ENCODE data around the gene PDGFC. TPM values are rescaled to one million over a fixed set of nuclear protein-coding genes. Genes with fewer than 3 reads are reported as not detected.
A peak's percentile ranks its signal among the peaks of the same experiment; 100 is the strongest.
"Not testable (repeated sequence)": the region's sequence is repeated elsewhere in the genome, so short reads cannot be mapped to it uniquely, and the experiment has no call there.

The PDGFC gene
- total RNA-seq, 1 donor from 2014 or later: 38.0 TPM

GRCh38 chr4:156950948-156951347 is 20.7 kb downstream of the PDGFC start:
- DNase-seq (ENCODE audit: low spot score): no peak

- no peak for DNase-seq (ENCODE audit: low spot score)
These were observed 21.5 kb downstream of the PDGFC start for GRCh38 chr4:156950090-156950489.

- no peak for DNase-seq (ENCODE audit: low spot score)
These were observed 22.2 kb downstream of the PDGFC start for GRCh38 chr4:156949373-156949814.

- no peak for DNase-seq (ENCODE audit: low spot score)
These were observed 22.9 kb downstream of the PDGFC start for GRCh38 chr4:156948738-156949137.

- DNase-seq (ENCODE audit: low spot score): no peak
These were observed 23.5 kb downstream of the PDGFC start for GRCh38 chr4:156948133-156948532.

- DNase-seq (ENCODE audit: low spot score): peak; percentile 84
These were observed 24.8 kb downstream of the PDGFC start for GRCh38 chr4:156946516-156947424.

GRCh38 chr4:156945532-156945931 is 26.1 kb downstream of the PDGFC start:
- DNase-seq (ENCODE audit: low spot score): no peak

- DNase-seq (ENCODE audit: low spot score): no peak
These were observed 28.6 kb downstream of the PDGFC start for GRCh38 chr4:156942991-156943390.

GRCh38 chr4:156941940-156942548 is 29.6 kb downstream of the PDGFC start:
- peak; percentile 96 for DNase-seq (ENCODE audit: low spot score)

GRCh38 chr4:156939801-156940200 is 31.8 kb downstream of the PDGFC start:
- DNase-seq (ENCODE audit: low spot score): no peak

- DNase-seq (ENCODE audit: low spot score): no peak
These were observed 32.5 kb downstream of the PDGFC start for GRCh38 chr4:156939139-156939538.

- DNase-seq (ENCODE audit: low spot score): no peak
These were observed 37.4 kb downstream of the PDGFC start for GRCh38 chr4:156934259-156934635.

- peak; percentile 67 for DNase-seq (ENCODE audit: low spot score)
These were observed 37.9 kb downstream of the PDGFC start for GRCh38 chr4:156933633-156934258.

- not testable (repeated sequence) for DNase-seq (ENCODE audit: low spot score)
These were observed 39.2 kb downstream of the PDGFC start for GRCh38 chr4:156932360-156932759.

GRCh38 chr4:156931267-156931666 is 40.3 kb downstream of the PDGFC start:
- DNase-seq (ENCODE audit: low spot score): no peak

- DNase-seq (ENCODE audit: low spot score): no peak
These were observed 42.1 kb downstream of the PDGFC start for GRCh38 chr4:156929386-156930105.

- DNase-seq (ENCODE audit: low spot score): no peak
These were observed 46.8 kb downstream of the PDGFC start for GRCh38 chr4:156924774-156925315.

GRCh38 chr4:156923525-156923924 is 48.1 kb downstream of the PDGFC start:
- no peak for DNase-seq (ENCODE audit: low spot score)

- DNase-seq (ENCODE audit: low spot score): no peak
These were observed 56.4 kb downstream of the PDGFC start for GRCh38 chr4:156915221-156915620.

GRCh38 chr4:156913234-156913633 is 58.4 kb downstream of the PDGFC start:
- DNase-seq (ENCODE audit: low spot score): no peak

- DNase-seq (ENCODE audit: low spot score): no peak
These were observed 62.6 kb downstream of the PDGFC start for GRCh38 chr4:156909010-156909409.

- peak; percentile 20 for DNase-seq (ENCODE audit: low spot score)
These were observed 65.3 kb downstream of the PDGFC start for GRCh38 chr4:156906325-156906724.
